Activated gamma-delta T cell treated with Interleukin-2 at 50 U/mL for 16 hours (primary cell): ENCODE measurements around the gene OS9.

Source experiments
- DNase-seq: peaks from one replicate; pipeline ENCODE4 v3.0.0-alpha.2; 2020

OS9 gene

GRCh38 chr12:57737467-57738460 is 43.8 kb downstream of the OS9 start:
- DNase-seq, result no peak

GRCh38 chr12:57738661-57739237 is 44.8 kb downstream of the OS9 start, which contains the start of gene AGAP2:
TSS of gene AGAP2 (minus strand) at chr12:57738742. CDS start at chr12:57738246, 496 bp downstream.
- DNase-seq, result no peak

DNA sequence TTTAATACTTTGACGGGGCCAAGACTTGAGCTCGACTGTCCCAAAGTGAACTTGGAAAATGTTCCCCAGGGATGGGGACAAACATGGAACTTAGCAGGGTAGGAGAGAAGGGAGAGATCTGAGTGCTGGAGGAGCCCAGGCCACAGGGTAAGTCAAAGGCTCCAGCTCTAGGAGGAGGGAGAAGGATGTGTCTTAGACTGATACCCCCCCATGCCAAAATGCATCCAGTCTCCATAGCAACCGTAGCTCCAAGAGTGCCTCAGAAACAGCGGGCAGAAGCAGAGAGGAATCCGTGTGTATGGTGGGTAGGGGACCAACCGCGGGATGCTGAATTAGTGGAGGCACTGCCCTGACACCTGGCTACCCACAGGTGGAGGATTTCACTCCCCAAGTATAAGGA is 45.5 kb downstream of the OS9 start:
- DNase-seq, result no peak

DNA sequence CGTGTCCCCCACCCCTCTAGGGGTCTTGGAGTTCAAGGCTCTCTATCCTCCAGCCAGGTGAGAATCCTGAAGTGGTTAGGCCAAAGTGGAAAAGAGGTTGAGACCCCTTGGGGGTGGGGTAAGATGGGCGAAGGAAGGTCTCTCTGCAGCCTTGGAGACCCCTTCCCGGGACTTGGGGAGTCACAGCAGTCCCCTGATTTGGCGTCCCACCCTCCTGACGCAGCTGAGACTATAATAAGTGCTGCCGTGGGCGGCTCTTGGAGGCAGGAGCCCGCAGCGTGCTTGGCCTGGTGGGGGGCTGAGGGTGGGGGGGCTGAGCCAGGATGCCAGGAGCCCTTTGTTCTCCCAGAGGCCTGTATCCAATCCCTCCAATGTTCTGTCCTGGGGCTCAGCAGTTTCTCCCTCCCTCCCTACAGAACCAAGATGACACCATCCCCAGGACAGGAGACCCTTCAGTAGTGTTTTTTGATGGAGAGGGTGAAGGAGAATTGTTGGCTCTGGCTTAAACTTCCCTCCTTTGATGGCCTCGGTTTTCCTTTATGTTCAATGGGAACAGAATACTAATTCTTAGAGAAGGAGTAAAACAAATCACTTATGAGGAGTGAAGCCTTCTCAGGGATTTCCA is 46.1 kb downstream of the OS9 start:
- no peak for DNase-seq

DNA sequence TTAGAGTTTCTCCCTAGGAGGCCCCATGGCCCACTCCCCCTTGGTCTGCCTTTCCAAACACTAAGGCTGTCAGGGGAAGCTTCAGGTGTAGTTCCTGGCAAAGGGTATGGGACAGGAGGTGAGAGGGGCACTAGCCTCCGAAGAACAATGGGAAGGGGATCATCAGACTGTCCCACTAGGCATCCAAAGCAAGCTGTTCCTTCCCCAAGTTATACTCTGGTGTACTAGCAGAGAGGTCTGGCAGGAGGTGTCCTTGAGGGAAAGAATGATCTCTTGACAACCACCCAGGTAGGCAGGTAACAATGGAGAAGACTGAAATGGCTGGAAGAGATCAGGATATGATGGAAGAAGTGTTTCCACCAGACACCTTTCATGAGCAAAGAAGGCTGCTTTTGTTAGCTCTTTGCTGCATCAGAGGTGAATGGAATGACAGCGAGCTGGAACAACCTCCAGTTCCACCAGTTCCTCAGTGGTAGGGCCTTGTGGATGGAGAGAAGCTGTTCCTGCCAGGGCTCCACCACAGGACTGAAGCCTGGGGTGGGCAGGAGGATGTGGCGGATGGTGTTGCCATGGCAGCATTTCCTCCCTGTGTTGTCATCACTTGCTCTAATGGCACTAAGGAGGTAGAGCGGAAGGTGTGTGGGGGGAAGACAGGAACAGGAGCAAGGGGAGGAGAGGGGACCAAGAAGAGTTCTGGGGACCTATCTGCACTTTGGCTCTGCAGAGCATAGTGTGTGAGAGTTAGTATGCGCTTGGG is 46.9 kb downstream of the OS9 start:
- DNase-seq, result peak; percentile 83

GRCh38 chr12:57741413-57741789 is 47.5 kb downstream of the OS9 start:
- DNase-seq, result no peak

DNA sequence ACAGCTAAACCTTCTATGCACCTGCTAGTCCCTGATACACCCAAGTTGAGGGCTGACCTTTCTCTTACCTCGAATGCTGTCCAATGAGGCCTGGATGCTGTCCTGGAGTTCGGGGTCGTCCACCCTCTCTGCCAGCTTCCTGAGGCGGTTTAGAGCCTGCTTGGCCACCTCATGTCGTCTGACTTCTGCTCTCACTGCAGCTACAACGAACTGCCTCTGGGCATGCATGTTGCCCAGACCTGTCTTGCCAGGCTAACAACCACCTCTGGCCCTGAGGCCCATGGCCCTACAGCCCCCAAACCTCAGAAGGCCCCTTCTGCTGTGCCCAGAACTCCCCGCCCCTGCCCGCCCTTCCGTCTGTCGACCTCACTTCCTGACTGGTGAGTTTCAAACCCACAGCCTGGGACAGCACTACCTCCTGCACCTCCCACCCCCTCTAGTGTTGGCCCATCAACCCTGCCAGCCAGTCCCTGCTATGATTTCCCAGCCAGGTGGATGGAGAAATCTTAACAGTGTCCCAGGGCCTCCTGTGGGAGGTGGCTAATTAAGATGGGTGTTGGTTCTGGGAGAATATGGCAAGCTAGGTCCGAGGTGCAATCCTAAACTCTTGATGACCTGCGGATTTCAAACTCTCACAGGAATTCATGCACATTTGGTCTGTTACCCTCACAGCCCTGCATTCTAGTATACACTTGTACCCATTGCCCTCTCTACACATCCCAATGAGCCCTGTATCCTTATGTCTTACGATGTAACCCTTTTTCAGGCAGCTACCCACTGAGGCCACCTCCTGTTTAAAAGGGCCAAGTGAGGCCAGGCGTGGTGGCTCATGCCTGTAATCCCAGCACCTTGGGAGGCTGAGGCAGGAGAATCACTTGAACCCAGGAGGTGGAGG is 48.2 kb downstream of the OS9 start:
- peak; percentile 79 for DNase-seq

- no peak for DNase-seq
Observed at GRCh38 chr12:57743769-57744168, 49.8 kb downstream of the OS9 start.

GRCh38 chr12:57744194-57744776 is 50.4 kb downstream of the OS9 start:
- peak; percentile 54 for DNase-seq

DNA sequence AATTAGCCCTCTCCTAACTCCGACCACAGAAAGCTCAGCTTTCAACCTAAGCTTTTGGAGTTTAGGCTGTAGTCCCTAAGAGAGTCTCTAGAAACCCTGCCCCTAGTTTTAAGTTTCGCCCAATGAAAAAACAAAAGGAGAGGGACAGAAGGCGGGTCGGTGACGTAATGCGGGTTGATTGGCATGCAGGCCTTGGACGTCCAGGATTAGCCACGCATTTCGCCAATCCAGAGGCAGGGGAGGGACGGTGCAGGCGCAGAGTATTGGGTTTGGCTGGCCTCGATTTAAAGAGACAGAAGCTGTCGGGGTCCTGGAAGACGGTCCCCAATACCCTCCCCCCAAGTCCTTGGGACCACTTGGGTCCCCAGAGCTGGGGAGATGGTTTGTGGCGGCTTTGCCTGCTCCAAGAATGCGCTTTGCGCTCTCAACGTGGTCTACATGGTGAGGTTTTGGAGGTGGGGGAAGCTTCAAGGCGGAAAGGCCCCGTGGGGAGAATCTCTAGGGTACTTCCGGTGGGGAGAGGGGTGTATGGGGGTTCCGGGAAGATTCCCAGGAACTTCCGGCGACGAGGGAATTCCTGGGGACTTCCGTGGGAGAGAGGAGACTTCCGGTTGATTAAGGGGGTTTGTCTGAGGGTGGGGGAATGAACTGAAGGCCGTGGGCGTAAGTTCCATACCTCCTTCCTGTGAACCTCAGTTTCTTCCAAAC is 51.0 kb downstream of the OS9 start, which contains the start of gene TSPAN31:
Gene TSPAN31 (plus strand): TSS at position 263 of the 708 bp plus-strand sequence. CDS start 116 bp downstream, at position 379.
- DNase-seq, result peak; percentile 93

DNA sequence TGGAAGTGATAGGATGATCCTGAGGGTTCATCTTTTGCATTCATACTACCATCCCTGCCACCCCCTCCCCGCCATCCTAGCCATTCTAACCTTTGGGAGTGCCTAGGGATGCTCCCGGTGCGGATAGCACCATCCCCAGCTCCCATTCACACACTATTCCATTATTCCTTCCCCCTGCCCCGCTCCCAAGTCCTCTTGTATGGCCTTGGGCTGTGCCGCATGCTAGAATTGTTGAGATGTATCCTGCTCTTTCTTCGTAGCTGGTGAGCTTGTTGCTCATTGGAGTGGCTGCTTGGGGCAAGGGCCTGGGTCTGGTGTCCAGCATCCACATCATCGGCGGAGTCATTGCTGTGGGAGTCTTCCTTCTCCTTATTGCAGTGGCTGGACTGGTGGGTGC is 51.6 kb downstream of the OS9 start:
- no peak for DNase-seq

- no peak for DNase-seq
Observed at GRCh38 chr12:57746025-57746424, 52.1 kb downstream of the OS9 start.

DNA sequence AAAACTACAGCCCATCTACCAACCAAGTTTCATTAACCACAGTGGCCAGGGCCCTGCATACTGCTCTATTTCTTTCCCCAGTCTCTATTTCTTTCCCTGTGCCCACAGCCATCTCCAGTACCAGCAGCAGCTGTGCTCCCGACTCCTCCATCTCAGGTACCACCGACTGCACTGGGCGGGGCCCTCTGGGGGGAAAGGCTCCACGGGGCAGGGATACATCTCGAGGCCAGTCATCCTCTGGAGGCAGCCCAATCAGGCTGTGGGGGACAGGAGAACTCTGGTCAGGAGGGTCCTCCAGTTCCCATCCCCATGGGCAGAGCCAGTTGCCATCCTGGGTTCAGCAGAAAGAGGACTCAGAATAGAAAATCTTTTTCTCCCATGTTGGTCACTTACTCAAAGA is 55.1 kb downstream of the OS9 start:
- no peak for DNase-seq

DNA sequence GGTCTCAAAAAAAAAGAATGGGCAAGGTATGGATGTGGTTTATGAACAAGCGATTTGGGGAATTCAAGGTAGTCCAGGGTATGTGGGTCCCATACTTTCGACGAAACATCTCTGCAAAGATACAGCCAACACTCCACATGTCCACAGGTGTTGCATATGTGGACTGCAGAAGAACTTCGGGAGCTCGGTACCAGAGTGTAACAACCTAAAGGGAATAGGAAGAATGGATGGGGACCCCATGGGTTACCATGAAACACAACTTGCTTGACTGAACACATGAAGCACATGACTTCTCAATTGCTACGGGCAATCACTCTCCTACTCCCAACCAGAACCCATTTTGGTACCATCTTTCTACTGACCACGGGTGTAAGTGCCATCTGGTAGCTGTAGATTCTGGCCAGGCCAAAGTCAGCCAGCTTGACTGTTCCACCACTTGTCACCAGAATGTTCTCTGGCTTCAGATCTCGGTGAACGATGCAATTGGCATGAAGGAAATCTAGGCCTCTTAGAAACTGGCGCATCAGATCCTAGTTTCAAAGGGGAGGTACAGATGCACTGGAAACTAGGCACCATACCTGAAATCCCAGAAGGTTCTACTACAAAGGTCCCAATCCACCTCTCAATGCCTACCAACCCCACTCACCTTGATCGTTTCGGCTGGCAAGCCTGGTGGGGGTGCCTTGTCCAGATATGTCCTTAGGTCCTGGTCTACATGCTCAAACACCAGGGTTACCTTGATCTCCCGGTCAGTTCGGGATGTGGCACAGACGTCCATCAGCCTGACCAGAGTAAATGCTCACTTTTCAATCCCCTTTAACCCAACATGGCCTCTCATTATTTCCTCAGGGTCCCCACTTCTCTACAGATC is 56.9 kb downstream of the OS9 start:
- no peak for DNase-seq

GRCh38 chr12:57751432-57751787 is 57.5 kb downstream of the OS9 start:
- DNase-seq, result no peak

GRCh38 chr12:57751788-57752667 is 58.1 kb downstream of the OS9 start, which contains the start of gene CDK4:
TSS of gene CDK4 (minus strand) at chr12:57752310. CDS start at chr12:57751717, 593 bp downstream.
- DNase-seq, result peak; percentile 98

GRCh38 chr12:57752668-57753000 is 58.7 kb downstream of the OS9 start:
- DNase-seq, result no peak

GRCh38 chr12:57753756-57754337 is 59.9 kb downstream of the OS9 start:
- DNase-seq, result no peak
